Neural progenitor cell (in vitro differentiated cells): Measurements from ENCODE around the gene PRCP. TPM values are rescaled to one million over a fixed set of nuclear protein-coding genes. Genes with fewer than 3 reads are reported as not detected.
A peak's percentile ranks its signal among the peaks of the same experiment; 100 is the strongest.

ENCODE experiments used
- DNase-seq: peaks from one replicate; pipeline ENCODE4 v3.0.0-alpha.2; 2016; ENCODE audit warnings: low spot score
- H2AFZ ChIP-seq: fragments of 200-600 bp; sonication (generic); replicated peaks from 2 replicates; pipeline ENCODE4 v1.6.1; 2016; ENCODE audit warnings: antibody characterized with exemption
- H3F3A ChIP-seq: fragments of 200-600 bp; sonication (generic); 2 replicates; pipeline ENCODE4 v1.6.1; 2016; ENCODE audit warnings: antibody characterized with exemption, low read depth
- H3K27ac ChIP-seq: fragments of 200-600 bp; sonication (generic); 2 replicates; pipeline ENCODE4 v1.5.1; 2016; ENCODE audit warnings: mild to moderate bottlenecking
- H3K27me3 ChIP-seq: fragments of 200-600 bp; sonication (generic); 2 replicates; pipeline ENCODE4 v1.6.1; 2016; ENCODE audit warnings: mild to moderate bottlenecking, moderate library complexity
- H3K36me3 ChIP-seq: fragments of 200-600 bp; sonication (generic); 2 replicates; pipeline ENCODE4 v1.5.1; 2016
- H3K4me1 ChIP-seq: fragments of 200-600 bp; sonication (generic); 2 replicates; pipeline ENCODE4 v1.6.1; 2016; ENCODE audit warnings: mixed run types
- H3K4me2 ChIP-seq: fragments of 200-600 bp; sonication (generic); 2 replicates; pipeline ENCODE4 v1.6.1; 2016
- H3K4me3 ChIP-seq: fragments of 200-600 bp; sonication (generic); 2 replicates; pipeline ENCODE4 v1.5.1; 2016
- H3K79me2 ChIP-seq: fragments of 200-600 bp; sonication (generic); 2 replicates; pipeline ENCODE4 v1.6.1; 2016; ENCODE audit warnings: low read depth
- H3K9ac ChIP-seq: fragments of 200-600 bp; sonication (generic); 2 replicates; pipeline ENCODE4 v1.6.1; 2016
- H3K9me3 ChIP-seq: fragments of 200-600 bp; sonication (generic); 2 replicates; pipeline ENCODE4 v1.5.1; 2016; ENCODE audit warnings: low read depth
- H4K20me1 ChIP-seq: fragments of 200-600 bp; sonication (generic); 2 replicates; pipeline ENCODE4 v1.6.1; 2016; ENCODE audit warnings: low read depth
- H3K27ac Mint-ChIP-seq: 3 replicates; pipeline ENCODE4 v1.8.0; 2021; ENCODE audit warnings: mixed read lengths
- H3K27me3 Mint-ChIP-seq: 2 replicates; pipeline ENCODE4 v1.8.0; 2022; ENCODE audit warnings: low read depth, mild to moderate bottlenecking, inconsistent platforms, moderate library complexity, mixed read lengths; ENCODE audit not compliant: insufficient read depth
- H3K36me3 Mint-ChIP-seq: 3 replicates; pipeline ENCODE4 v1.8.0; 2021; ENCODE audit warnings: mixed read lengths
- H3K4me1 Mint-ChIP-seq: 3 replicates; pipeline ENCODE4 v1.8.0; 2021; ENCODE audit warnings: mixed read lengths
- H3K4me3 Mint-ChIP-seq: 3 replicates; pipeline ENCODE4 v1.8.0; 2021; ENCODE audit warnings: mild to moderate bottlenecking, moderate library complexity, mixed read lengths
- H3K9me3 Mint-ChIP-seq: 3 replicates; pipeline ENCODE4 v1.8.0; 2020; ENCODE audit warnings: mixed read lengths
- EZH2 ChIP-seq: fragments of 200-600 bp; sonication (generic); IDR thresholded peaks from 2 replicates; pipeline ENCODE4 v1.6.1; 2017; ENCODE audit warnings: antibody characterized with exemption, mild to moderate bottlenecking, moderate library complexity
- EZH2phosphoT487 ChIP-seq: fragments of 200-600 bp; sonication (generic); IDR thresholded peaks from 2 replicates; pipeline ENCODE4 v1.6.1; 2017; ENCODE audit warnings: antibody characterized with exemption
- total RNA-seq: library from RNA; depleted of rRNA; stranded (reverse); fragments of >200 nt; gene quantifications from 2 replicates; pipeline ENCODE4 v1.2.3, GENCODE V29; 2015; ENCODE audit warnings: low replicate concordance
- TF ChIP-seq, protein P1 (sequence below): fragments of 200-600 bp; sonication (generic); IDR thresholded peaks from 2 replicates; pipeline ENCODE4 v1.5.1; 2017; ENCODE audit warnings: antibody characterized with exemption, mild to moderate bottlenecking

PRCP gene
- total RNA-seq, 1 donor from 2014 or later = 67.4 TPM

DNA sequence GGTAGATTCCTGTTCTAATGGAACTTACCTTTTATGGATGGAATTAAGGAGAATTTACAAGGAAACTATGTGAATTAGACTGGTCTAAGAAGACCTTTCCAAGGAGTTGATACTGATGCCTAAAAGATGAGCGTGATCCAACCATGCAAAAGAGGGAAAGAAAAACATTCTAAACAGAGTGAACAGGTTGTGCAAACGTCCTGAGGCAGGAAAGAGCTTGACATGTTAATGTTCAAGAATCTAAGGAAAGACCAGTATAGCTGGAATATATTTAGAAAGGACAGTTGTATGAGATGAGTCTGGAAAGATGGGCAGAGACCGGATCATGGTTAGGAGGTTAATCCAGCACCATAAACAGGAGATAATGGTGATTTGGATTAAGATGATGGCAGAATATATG lies 2.6 kb upstream of the PRCP start:
- H3K9me3 Mint-ChIP-seq = no peaks in the 10 kb centered on the region
- H3K79me2 ChIP-seq = peaks cover 80% of the 10 kb centered on the region
- peaks cover 23% of the 10 kb centered on the region for H3K4me1 Mint-ChIP-seq
- peak overlapping the region; percentile 97 for H3K4me3 Mint-ChIP-seq
- H4K20me1 ChIP-seq = no peaks in the 10 kb centered on the region
- H3K36me3 ChIP-seq = no peaks in the 10 kb centered on the region
- H3F3A ChIP-seq = peaks cover 20% of the 10 kb centered on the region
- H3K4me2 ChIP-seq = peak overlapping the region; percentile 92
- no peak overlapping the region for H3K9ac ChIP-seq
- no peak overlapping the region for H3K27ac ChIP-seq
- H3K27me3 ChIP-seq = no peaks in the 10 kb centered on the region
- peaks cover 2% of the 10 kb centered on the region for H3K27me3 Mint-ChIP-seq
- H3K4me3 ChIP-seq = peak overlapping the region; percentile 67
- no peaks in the 10 kb centered on the region for H3K9me3 ChIP-seq
- H2AFZ ChIP-seq = no peak overlapping the region
- H3K27ac Mint-ChIP-seq = no peak overlapping the region
- H3K36me3 Mint-ChIP-seq = no peaks in the 10 kb centered on the region
- DNase-seq = no peak
- H3K4me1 ChIP-seq = peaks cover 30% of the 10 kb centered on the region
- TF ChIP-seq EZH2 (no peak), EZH2phosphoT487 (no peak)
- TF ChIP-seq, protein P1, sequence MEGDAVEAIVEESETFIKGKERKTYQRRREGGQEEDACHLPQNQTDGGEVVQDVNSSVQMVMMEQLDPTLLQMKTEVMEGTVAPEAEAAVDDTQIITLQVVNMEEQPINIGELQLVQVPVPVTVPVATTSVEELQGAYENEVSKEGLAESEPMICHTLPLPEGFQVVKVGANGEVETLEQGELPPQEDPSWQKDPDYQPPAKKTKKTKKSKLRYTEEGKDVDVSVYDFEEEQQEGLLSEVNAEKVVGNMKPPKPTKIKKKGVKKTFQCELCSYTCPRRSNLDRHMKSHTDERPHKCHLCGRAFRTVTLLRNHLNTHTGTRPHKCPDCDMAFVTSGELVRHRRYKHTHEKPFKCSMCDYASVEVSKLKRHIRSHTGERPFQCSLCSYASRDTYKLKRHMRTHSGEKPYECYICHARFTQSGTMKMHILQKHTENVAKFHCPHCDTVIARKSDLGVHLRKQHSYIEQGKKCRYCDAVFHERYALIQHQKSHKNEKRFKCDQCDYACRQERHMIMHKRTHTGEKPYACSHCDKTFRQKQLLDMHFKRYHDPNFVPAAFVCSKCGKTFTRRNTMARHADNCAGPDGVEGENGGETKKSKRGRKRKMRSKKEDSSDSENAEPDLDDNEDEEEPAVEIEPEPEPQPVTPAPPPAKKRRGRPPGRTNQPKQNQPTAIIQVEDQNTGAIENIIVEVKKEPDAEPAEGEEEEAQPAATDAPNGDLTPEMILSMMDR = no peak

DNA sequence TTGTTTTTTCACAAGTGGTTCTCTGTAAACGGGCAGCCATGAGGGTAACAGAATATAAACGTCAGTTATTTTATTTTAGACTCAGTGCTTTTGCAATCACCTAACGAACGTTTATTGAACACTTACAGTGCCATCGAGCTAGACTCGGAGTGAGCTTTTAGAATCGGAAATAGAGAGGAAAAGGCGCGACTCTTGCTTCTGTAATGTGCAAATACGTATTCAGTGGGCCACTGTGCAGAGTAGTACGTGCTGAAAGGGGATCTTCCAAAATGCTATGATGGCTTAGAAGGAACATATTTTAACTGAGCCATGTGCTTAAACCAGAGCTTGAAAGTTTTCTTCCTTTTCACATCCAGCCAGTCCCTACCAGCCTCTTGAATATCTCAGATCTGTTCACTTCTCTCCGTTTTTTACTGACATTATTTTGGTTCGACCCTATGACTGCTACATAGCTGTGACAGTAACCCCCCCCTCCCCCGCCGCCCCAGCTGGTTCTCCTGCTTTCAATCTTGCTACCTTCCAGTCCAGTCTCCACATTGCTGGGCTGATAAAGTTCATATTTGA lies 1.8 kb upstream of the PRCP start:
- Histone ChIP-seq H4K20me1 (no peaks in the 10 kb centered on the region), H3K4me1 (peaks cover 26% of the 10 kb centered on the region), H3K4me2 (peak overlapping the region; percentile 92), H2AFZ (peak overlapping the region; percentile 75), H3K4me3 (peak overlapping the region; percentile 67), H3K27me3 (no peaks in the 10 kb centered on the region), H3K9me3 (no peaks in the 10 kb centered on the region), H3K27ac (no peak overlapping the region), H3K9ac (peak overlapping the region; percentile 14), H3K79me2 (peaks cover 76% of the 10 kb centered on the region), H3K36me3 (no peaks in the 10 kb centered on the region), H3F3A (peaks cover 18% of the 10 kb centered on the region)
- Mint-ChIP-seq H3K4me3 (peak overlapping the region; percentile 97), H3K36me3 (no peaks in the 10 kb centered on the region), H3K9me3 (no peaks in the 10 kb centered on the region), H3K4me1 (peaks cover 28% of the 10 kb centered on the region), H3K27me3 (peaks cover 2% of the 10 kb centered on the region), H3K27ac (no peak overlapping the region)
- TF ChIP-seq, protein P1 = no peak
- TF ChIP-seq EZH2 = no peak
- TF ChIP-seq EZH2phosphoT487 = no peak
- no peak for DNase-seq

DNA sequence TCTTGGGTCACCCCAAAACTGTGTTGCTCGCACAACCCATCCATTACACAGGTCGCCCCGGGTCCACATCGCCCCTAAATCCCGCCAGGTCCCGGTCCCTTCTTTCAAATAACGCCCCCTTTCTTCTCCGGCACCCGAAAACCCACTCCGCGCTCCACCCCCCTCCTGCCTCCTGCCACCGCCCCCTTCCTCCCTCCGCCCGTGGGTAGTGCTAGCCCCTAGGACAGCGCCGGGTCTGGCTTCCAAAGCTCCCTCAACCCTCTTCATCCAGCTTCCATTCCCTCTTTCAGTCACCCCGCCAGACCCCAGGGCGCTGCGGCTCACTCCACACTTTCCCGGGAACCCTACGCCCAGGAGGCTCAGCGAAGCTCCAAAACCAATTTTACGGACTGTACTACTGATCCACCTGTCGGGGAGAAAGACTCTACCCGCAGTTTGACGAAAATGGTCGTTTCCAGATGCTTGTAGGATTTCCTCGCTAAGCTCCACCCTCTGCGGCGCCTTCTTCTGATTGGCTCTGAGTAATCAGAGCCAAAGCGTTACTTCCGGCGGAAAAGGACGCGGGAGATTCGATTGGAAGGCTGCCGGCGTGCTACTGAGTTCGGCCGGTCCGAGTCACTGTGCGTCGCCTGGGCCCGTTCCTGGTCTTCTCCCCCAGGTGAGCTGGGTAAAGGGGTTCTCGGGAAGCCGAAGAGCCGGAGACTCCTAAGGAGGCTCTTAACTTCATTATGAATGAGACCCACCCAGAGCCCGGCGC lies 1.1 kb upstream of the PRCP start, which contains the start of gene DDIAS:
Gene DDIAS (plus strand): TSS at position 572 of the 757 bp plus-strand sequence. CDS start 13,003 bp downstream, outside the sequence.
- peak within 1 kb of the TSS; percentile 75 for H2AFZ ChIP-seq
- H3F3A ChIP-seq = peaks cover 18% of the 10 kb centered on the region
- no peaks in the 10 kb centered on the region for H3K9me3 ChIP-seq
- Mint-ChIP-seq H3K4me1 (peaks cover 28% of the 10 kb centered on the region), H3K9me3 (no peaks in the 10 kb centered on the region), H3K4me3 (peak within 1 kb of the TSS; percentile 97), H3K27me3 (peaks cover 2% of the 10 kb centered on the region), H3K27ac (peak within 1 kb of the TSS; percentile 59), H3K36me3 (no peaks in the 10 kb centered on the region)
- H3K36me3 ChIP-seq = no peaks in the 10 kb centered on the region
- H3K4me3 ChIP-seq = peak within 1 kb of the TSS; percentile 67
- no peaks in the 10 kb centered on the region for H4K20me1 ChIP-seq
- H3K9ac ChIP-seq = peak within 1 kb of the TSS; percentile 14
- H3K27ac ChIP-seq = no peak within 1 kb of the TSS
- peak within 1 kb of the TSS; percentile 92 for H3K4me2 ChIP-seq
- H3K27me3 ChIP-seq = no peaks in the 10 kb centered on the region
- peak; percentile 98 for DNase-seq
- H3K4me1 ChIP-seq = peaks cover 20% of the 10 kb centered on the region
- H3K79me2 ChIP-seq = peaks cover 70% of the 10 kb centered on the region
- no peak for TF ChIP-seq EZH2
- no peak for TF ChIP-seq EZH2phosphoT487
- TF ChIP-seq, protein P1 = no peak
